GM21576 (cell line): Measurements from ENCODE around the gene CLEC1A.

Experiments used
- ATAC-seq: cut with Tn5 transposase; IDR thresholded peaks from one replicate; pipeline ENCODE4 v1.9.1; 2021; ENCODE audit warnings: mild to moderate bottlenecking, moderate library complexity; ENCODE audit not compliant: unreplicated experiment

The CLEC1A gene, protein sequence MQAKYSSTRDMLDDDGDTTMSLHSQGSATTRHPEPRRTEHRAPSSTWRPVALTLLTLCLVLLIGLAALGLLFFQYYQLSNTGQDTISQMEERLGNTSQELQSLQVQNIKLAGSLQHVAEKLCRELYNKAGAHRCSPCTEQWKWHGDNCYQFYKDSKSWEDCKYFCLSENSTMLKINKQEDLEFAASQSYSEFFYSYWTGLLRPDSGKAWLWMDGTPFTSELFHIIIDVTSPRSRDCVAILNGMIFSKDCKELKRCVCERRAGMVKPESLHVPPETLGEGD

GRCh38 chr12:10098791-10099190 is at the start of gene CLEC1A:
CLEC1A (minus strand) TSS chr12:10098985; CDS start chr12:10098922, 63 bp downstream.
- ATAC-seq, result no peak

GRCh38 chr12:10147714-10148403 is 49.1 kb upstream of the CLEC1A start:
- ATAC-seq, result peak; percentile 66

DNA sequence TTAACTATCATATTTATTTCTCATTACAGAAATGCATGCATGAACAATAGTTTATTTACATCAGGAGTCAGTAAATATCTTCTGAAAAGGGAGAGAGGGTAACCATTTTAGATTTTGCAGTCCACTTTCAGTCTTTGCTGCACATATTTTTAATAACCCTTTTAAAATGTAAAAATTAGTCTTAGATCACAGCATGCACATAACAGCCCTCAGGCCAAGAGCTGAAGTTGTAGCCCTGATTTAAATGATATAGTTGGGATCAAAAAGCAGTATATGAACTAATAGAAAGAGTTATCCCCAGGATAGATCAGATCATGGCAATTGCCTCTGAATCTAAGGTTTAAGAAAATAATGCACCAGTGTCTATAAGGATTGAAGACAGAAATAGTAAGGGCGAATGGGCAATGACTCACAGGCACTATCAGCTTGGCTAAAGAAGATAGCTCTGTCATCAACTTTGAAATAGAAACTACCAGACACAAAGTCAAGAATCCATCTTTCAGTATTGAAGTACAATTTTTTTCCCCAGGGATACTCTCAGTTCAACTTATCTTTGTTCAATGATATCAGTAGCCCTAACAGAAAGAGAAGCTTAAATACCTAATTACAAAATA is 44.3 kb upstream of the CLEC1A start:
- no peak for ATAC-seq

DNA sequence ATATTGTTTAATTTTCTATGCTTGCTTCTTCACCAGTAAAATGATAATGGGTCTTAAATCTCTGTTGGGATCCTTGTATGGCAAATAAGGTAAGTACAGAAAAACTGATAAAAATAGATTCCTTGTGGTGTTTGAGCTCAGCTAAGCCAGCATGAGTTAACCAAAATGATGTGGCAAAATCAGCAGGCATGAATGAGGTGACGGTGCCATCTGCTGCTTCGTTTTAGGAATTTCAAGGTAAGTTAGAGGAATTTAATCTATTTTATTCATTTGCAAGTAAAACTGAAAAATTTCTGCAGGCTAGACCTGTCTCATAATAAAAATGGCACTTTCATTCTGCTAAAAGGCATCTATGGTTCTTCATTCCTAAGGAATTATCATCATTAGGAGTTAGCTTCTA is 41.2 kb upstream of the CLEC1A start:
- no peak for ATAC-seq

- no peak for ATAC-seq
These were observed 37.9 kb upstream of the CLEC1A start for GRCh38 chr12:10136637-10137205.

DNA sequence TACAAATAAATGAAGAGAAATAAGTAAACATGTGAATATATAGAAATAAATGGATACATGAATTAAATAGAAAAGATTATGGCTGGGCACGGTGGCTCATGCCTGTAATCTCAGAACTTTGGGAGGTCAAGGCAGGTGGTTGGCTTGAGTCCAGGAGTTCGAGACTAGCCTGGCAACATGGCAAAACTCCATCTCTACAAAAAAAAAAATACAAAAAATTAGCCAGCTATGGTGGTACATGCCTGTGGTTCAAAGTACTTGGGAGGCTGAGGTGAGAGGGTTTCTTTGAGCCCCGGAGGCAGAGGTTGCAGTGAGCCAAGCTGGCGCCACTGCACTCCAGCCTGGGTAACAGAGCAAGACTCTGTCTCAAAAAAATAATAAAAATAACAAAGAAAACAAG is 36.3 kb upstream of the CLEC1A start:
- no peak for ATAC-seq

DNA sequence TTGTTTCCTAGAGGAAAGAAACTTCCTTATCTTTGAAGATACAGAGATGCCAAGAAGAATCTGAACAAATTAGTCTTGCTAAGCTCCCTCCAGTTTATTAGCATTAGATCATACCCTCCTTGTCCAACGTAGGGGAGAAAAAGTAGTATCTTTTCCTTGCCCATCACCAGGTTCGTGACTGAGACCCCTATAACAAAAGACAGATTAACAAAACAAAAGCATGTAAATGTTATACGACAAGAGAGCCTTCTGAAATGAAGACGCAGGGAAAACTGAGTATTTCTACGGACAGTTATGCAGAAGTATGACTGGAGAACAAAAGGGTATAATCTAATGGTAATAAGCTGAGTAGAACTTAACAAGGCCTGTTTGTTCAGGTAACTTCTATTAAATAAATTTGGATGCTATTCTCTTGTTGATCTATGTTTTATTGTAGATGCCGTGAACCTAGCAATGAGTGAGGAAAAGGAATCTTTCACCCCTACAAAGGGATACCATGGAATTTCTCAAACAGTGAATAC is 34.1 kb upstream of the CLEC1A start:
- no peak for ATAC-seq

GRCh38 chr12:10131111-10131690 is 32.4 kb upstream of the CLEC1A start:
- ATAC-seq, result no peak

DNA sequence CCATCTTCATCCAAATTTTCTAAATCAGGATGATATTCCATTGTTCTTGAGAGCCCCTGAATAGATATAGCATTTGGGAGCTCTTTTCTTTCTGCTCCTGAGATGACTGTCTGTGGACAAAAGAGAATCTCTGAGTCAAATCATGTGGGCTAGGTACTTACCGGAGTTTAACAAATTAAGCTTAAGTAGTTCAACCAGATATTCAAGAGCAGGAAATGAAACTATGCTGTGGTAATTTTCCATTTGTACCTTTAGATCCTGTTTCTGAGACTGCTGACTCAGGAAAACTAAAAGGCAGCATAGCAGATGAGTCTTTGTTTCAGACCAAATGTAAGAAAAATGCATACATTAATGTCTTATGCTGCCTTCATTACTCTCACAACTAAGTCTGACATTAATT is 31.3 kb upstream of the CLEC1A start, which contains the start of gene CLEC7A:
CLEC7A (minus strand) TSS at position 158 of the 400 bp plus-strand sequence; CDS start at position 41, 117 bp downstream.
- ATAC-seq, result peak; percentile 81

DNA sequence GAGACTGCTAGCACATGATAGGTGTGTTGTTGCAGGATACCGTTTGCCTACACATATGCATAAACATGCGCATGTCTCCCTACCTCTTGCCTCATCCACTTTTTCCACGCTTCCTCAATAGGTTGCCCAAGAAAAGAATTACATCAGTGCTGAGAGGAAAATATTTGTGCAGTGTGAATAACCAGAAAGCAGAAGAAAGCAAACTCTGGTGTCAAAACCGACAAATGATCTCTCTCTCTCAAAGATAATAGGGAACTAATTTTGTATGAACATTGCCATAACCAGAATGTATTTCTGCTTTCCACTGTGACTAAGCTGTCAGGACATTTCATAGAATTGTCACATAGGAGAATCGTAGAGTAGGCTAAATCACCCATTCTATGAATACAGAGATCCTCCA is 29.9 kb upstream of the CLEC1A start:
- no peak for ATAC-seq

DNA sequence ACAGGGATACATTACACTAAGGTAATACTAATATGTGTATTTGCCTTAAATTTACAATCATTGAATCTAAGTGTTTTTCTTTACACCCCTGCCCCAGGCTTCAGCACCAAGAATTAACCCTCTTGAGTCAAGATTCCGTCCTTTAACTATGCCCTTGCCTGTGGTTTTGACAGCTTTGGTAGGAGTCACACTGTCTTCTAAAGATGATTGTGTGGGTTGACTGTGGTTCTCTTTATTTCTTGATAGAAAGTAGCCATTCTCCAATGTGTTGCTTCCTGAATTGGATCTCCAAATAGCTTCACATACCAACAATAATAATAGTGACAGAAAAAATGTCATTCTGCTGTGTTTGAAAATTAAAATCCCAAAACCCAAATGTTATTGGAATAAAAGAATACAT is 27.6 kb upstream of the CLEC1A start:
- ATAC-seq, result no peak

- no peak for ATAC-seq
These were observed 23.9 kb upstream of the CLEC1A start for GRCh38 chr12:10122689-10123088.

GRCh38 chr12:10121278-10121677 is 22.5 kb upstream of the CLEC1A start:
- ATAC-seq, result no peak

GRCh38 chr12:10119066-10119465 is 20.3 kb upstream of the CLEC1A start:
- ATAC-seq, result no peak

- ATAC-seq, result no peak
These were observed 17.1 kb upstream of the CLEC1A start for GRCh38 chr12:10115890-10116289.

DNA sequence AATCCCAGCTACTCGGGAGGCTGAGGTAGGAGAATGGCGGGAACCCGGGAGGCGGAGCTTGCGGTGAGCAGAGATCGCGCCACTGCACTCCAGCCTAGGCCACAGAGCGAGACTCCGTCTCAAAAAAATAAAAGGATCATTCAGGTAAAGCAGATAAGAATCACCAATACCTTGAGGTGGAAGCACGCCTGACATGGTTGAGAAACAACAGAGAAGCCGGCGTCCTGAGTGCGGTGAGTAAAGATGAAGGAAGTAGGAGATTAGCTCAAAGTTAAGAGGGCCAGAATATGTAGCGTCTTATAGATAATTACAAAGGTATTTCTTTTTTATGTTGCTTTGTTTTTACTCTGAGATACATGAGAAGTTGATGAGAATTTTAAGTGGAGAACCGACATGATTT is 16.5 kb upstream of the CLEC1A start:
- ATAC-seq, result no peak

DNA sequence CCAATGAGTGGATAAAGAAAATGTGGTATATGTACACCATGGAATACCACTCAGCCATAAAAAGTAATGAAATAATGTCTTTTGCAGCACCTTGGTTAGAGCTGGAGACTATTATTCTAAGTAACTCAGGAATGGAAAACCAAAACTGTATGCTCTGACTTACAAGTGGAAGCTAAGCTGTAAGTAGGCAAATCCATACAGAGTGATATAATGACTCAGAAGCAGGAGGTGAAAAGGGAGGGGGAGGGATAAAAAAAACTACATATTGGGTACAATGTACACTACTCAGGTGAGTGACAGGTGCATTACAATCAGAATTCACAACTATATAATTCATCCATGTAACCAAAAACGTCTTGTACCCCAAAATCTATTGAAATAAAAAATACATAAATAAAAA is 15.1 kb upstream of the CLEC1A start:
- no peak for ATAC-seq

DNA sequence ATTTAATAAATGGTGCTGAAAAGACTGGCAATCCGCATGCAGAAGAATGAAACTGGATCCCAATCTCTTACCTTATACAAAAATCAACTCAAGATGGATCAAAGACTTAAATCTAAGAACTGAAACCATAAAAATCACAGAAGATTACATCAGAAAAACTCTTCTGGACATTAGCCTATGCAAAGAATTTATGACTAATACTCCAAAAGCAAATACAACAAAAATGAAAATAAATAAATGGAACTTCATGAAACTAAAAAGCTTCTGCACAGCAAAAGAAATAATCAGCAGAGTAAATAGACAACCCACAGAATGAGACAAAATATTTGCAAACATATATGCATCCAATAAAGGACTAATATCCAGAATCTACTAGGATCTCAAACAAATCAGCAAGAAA is 14.3 kb upstream of the CLEC1A start:
- ATAC-seq, result no peak

DNA sequence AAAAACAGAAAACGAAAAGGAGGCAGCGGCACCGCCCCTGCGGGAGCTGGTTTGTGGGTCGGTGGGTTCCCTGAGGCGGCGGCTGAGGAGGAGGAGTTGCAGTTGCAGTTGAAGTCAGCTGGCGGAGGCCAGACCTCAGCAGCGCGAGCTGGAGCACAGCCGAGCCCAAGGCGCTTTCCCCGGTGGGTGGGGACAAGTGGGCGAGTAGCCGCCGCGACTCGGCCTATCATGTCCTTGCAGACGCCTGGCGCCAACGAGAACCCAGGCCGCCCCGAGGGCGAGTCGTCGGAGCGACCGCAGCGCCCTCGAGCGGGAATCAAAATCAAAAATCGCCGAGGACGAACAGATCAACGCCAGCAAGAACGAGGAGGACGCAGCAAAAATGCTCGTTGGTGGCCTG is 12.7 kb upstream of the CLEC1A start:
- ATAC-seq, result no peak

- no peak for ATAC-seq
These were observed 11.6 kb upstream of the CLEC1A start for GRCh38 chr12:10110256-10110844.

DNA sequence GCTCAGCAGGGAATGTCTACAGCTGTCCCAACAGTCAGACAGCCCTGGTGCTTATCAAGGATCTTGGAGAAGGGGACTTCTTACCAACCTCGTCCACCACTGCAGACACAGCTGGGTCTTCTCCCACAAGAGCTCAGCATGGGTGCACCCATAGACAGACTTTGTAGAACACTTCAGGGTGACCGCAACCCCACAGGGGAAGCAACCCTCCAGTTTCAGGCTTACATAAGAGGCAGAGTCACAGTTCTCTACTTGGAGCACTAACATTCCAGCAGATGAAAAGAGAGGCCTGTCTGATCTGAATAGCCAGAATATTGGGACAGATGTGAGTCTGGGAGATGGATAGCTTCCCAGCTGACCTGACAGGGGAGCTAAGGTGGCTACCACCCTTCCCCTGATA is 3.5 kb upstream of the CLEC1A start:
- ATAC-seq, result no peak
